NB4 (cell line): ENCODE data around the gene CLK3.

Experiments used
- DNase-seq: peaks from one replicate; pipeline ENCODE4 v3.0.0; 2010; ENCODE audit warnings: low read depth
- H3K4me3 ChIP-seq: one replicate; pipeline ENCODE4 v1.5.1; 2011; ENCODE audit warnings: mild to moderate bottlenecking, low read depth, low read length, moderate library complexity
- MYC ChIP-seq: IDR thresholded peaks from 2 replicates; pipeline ENCODE4 v1.6.1; 2011; ENCODE audit warnings: low read depth, low read length
- POLR2A ChIP-seq: IDR thresholded peaks from 2 replicates; pipeline ENCODE4 v1.6.1; 2011; ENCODE audit warnings: mild to moderate bottlenecking; ENCODE audit not compliant: insufficient read length; ENCODE audit errors: extremely low read depth
- TF ChIP-seq, protein P1 (sequence below): IDR thresholded peaks from 2 replicates; pipeline ENCODE4 v1.6.1; 2011; ENCODE audit warnings: low read depth, low read length
- TF ChIP-seq, protein P2 (sequence below): IDR thresholded peaks from one replicate; pipeline ENCODE4 v1.5.1; 2012; ENCODE audit warnings: low read depth, low read length

The CLK3 gene

DNA sequence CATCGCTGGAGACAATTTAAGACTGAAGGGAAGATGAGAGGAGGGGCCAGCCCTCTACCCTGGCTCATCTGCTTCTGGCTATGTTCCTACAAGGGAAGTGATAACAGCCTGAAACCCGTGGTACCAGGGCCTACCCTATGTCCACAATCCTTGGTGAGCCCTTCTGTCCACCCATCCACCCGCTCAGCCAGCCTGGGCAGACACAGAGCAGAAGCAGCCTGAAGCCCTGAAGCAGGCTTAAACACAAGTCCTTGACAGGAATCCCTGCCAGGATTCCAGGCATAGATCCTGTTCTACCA lies 15.4 kb downstream of the CLK3 start:
- no peak for DNase-seq
- TF ChIP-seq, protein P1, sequence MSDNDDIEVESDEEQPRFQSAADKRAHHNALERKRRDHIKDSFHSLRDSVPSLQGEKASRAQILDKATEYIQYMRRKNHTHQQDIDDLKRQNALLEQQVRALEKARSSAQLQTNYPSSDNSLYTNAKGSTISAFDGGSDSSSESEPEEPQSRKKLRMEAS, result no peak
- no peak for TF ChIP-seq POLR2A
- no peak for TF ChIP-seq MYC
- TF ChIP-seq, protein P2, sequence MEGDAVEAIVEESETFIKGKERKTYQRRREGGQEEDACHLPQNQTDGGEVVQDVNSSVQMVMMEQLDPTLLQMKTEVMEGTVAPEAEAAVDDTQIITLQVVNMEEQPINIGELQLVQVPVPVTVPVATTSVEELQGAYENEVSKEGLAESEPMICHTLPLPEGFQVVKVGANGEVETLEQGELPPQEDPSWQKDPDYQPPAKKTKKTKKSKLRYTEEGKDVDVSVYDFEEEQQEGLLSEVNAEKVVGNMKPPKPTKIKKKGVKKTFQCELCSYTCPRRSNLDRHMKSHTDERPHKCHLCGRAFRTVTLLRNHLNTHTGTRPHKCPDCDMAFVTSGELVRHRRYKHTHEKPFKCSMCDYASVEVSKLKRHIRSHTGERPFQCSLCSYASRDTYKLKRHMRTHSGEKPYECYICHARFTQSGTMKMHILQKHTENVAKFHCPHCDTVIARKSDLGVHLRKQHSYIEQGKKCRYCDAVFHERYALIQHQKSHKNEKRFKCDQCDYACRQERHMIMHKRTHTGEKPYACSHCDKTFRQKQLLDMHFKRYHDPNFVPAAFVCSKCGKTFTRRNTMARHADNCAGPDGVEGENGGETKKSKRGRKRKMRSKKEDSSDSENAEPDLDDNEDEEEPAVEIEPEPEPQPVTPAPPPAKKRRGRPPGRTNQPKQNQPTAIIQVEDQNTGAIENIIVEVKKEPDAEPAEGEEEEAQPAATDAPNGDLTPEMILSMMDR, result no peak
- H3K4me3 ChIP-seq, result no peak overlapping the region

DNA sequence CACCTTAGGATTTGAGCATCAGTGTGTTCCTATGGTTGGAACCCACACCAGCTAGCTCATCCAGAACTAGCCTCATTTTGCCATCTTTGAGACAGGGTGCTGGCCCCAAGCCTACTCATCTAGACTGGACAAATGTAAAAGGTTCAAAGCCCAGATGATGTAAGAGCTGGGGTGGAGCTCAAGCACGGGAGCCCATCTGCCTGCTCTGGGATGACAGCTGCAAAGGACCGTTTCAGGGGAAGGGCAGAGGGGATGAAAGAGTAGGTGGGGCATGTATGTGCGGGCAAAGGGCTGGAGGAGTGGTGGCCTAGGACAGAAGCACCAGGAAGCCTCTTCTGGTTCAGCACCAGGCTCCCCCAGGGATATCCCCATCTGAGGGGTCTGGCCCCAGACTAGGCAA lies 15.8 kb downstream of the CLK3 start:
- no peak overlapping the region for H3K4me3 ChIP-seq
- DNase-seq, result no peak
- TF ChIP-seq, protein P1, result no peak
- TF ChIP-seq, protein P2, result no peak
- TF ChIP-seq POLR2A, result no peak
- TF ChIP-seq MYC, result no peak

DNA sequence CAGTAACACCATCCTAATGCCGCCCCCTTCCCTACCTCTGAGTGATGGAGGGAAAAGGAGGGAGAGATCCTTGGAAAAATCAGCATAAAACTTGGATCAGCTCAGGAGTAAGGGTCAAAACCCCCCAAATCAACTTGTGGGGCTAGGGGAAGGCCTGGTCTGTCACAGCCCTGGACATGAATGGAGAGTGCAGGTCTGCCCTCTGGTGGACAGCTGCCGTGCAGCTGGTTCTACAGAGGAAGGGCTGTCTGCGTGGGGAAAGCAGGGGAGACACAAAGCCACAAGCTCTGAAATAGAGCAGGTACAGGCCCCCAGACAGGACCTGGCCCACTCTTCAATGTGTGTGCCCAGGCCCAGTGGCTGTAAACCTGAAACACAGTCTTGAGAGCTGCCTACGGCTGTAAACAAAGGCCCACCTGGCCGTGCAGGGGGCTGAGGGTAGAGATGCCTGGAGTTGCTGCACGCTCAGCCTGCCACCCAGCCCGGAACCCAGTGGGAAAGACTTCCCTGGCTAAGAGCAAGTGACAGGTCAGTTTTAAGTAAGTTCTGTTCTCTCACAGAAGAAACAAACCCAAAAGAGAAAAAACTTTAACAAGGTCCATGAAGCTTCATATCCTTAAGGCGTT lies 16.4 kb downstream of the CLK3 start:
- TF ChIP-seq POLR2A (no peak), MYC (peak; percentile 26; the same call in 1 of the 2 replicates)
- TF ChIP-seq, protein P1, result peak; percentile 21; the same call in 1 of the 2 replicates
- TF ChIP-seq, protein P2, result peak; percentile 99
- peak; percentile 72 for DNase-seq
- no peak overlapping the region for H3K4me3 ChIP-seq

DNA sequence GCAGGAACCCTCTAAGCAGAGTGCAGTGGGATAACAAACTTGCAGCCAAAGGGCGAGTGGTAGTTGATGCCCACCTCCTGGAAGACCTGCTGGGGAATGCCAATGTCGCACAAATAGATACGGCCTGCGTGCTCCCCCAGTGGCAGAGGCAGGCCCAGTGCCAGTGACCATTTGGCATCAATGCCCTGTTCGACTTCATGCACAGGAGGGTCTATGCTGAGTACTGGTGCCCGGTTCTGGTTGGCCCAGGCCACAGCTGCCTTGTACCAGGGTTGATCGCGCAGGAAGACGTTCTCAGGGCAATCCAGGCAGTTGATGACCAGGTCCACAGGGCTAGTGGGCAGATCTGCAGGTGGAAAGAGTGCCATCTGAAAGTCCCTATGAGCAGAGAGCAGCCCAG lies 17.0 kb downstream of the CLK3 start:
- TF ChIP-seq, protein P1, result no peak
- TF ChIP-seq, protein P2, result no peak
- TF ChIP-seq MYC (no peak), POLR2A (no peak)

DNA sequence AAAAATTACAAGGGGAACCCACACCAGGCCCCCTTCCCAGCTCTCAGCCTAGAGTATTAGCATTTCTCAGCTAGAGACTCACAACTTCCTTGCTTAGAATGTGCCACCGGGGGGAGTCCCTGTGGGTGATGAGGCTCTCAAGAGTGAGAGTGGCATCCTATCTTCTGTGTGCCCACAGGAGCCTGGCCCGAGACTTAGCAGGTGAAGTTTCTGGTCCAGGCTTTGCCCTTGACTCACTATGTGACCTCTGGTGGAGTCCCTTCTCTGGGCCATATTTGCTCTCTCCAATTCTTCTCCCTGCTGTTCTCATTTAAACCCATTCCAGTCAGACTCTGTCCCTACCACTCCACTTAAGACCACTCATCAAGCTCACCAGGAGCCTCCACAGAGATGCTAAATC lies 18.1 kb downstream of the CLK3 start:
- H3K4me3 ChIP-seq, result no peak overlapping the region
- TF ChIP-seq POLR2A, result no peak
- TF ChIP-seq MYC, result no peak
- TF ChIP-seq, protein P1, result no peak
- TF ChIP-seq, protein P2, result no peak
- no peak for DNase-seq

More for the DNA sequence above, 17.0 kb downstream of the CLK3 start:
- H3K4me3 ChIP-seq, result no peak overlapping the region
- no peak for DNase-seq

DNA sequence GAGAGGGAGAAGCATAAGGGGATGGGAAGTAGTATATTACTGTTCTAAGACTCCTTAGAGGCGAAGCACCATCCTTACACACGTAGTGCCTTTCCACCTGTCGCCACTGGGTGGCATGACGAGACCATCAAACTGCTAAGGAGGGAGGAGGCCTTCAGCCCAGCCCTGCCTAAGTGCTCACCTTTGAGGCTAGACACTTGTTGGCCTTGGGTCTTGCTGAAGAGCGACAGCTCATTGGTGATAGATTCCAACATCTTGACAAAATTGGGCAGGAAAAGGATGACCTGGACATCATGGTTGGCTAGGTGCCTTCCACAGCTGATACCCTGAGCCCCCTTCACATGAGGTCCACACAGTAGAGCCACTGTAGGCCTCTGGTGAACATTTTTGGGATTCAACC lies 19.6 kb downstream of the CLK3 start:
- peak; percentile 82 for DNase-seq
- TF ChIP-seq, protein P2, result peak; percentile 94
- TF ChIP-seq POLR2A, result no peak
- TF ChIP-seq, protein P1, result peak; percentile 41
- no peak overlapping the region for H3K4me3 ChIP-seq
